ENCODE results near the gene CCDC33.

Gene CCDC33

DNA sequence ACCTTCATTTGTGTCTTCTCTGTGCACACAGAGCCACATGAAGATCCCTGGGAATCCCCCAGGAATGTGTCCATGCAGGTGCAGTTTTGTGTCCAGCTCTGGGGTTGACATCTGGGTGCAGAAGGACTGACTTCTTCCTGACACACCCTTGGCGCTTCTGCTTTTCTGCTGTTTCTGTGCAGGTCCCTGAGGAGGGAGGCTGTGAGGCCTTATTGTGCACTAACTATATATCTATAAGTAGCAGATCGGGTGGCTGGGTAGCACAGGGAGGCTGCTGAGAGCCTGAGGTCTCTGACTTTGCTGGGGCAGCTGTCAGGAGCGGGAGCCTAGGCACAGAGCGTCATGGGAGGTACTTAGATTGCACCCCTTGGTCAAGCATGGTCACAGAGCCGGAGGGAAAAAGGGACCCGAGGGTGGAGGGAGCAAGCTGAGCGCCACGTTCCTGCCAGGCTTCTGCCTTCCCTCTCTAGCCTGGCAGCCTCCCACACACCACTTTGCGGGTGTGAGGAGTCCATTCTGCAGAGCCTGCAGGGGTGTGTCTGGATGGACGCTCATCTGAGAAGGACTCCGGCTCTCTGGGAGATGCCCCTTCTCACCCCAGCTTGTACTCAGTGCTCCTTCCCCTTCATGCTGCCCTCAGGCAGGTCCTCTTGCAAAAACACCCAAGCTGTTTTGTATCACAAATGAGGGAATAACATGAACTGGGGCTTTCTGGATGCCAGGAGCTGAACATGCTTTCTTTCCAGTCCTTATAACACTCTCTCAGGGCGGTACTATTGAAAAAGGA, 23.9 kb downstream of the CCDC33 start:
- DNase-seq = no peak

- no peak for DNase-seq
Observed at GRCh38 chr15:74261041-74261440, 24.9 kb downstream of the CCDC33 start.

DNA sequence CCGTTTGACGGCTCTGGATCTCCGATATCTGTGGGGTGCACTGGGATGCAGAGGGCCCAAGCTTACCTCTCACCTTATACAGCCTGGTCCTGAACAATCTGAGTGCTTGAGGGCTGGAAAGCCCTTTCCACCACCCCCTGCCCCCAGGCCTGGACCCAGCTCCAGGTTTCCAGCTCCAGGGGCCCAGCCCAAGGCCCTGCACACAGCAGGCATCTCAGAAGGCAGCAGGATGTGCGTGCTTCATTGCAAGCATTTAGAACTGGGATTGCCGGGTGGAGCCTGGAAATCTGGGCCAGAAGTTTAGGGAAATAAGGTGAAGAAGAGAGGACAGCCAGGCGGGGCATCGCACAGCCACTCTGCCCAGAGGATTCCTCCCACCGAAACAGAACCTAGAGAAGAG, 25.6 kb downstream of the CCDC33 start:
- no peak for DNase-seq

- no peak for DNase-seq
Observed at GRCh38 chr15:74262151-74262550, 26.0 kb downstream of the CCDC33 start.

DNA sequence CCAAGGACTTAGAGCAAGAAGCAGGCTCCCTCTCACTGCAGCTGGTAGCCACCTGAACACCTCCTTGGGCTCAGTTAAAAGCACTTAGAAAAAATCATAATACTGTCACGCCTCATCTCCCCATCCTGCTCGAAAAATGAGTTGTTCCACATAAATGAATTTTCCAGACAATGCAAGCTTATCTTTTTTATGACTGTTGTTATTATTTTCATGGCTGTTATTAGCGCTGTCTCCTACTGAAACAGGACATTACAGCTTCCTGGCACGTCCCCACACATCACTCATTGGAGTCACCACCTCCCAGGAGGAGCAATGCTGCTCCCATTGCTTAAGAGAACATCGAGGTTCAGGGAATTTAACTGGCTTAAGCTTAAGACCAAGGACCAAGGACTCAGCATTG, 26.5 kb downstream of the CCDC33 start:
- no peak for DNase-seq

DNA sequence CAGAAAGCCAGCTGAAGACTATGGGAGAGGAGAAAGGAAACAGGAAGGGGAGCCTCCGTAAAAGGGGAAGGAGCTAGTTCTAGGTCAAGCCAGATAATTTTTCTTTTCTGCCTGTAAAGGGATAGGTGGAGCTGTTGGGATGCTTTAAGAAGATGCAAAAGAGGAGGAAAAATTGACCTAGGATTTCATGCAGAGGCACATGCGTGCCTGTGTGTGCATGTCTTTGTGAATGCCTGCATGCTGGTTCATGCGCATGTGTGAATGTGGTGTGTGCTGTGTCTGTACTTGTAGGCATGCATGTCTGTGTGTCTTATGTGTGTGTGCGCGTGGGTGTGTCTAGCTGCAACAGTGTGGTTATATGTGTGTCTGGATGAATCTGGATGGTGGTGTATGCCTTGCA, 27.3 kb downstream of the CCDC33 start:
- DNase-seq = no peak

GRCh38 chr15:74264081-74264501, 28.0 kb downstream of the CCDC33 start:
- DNase-seq = no peak

DNA sequence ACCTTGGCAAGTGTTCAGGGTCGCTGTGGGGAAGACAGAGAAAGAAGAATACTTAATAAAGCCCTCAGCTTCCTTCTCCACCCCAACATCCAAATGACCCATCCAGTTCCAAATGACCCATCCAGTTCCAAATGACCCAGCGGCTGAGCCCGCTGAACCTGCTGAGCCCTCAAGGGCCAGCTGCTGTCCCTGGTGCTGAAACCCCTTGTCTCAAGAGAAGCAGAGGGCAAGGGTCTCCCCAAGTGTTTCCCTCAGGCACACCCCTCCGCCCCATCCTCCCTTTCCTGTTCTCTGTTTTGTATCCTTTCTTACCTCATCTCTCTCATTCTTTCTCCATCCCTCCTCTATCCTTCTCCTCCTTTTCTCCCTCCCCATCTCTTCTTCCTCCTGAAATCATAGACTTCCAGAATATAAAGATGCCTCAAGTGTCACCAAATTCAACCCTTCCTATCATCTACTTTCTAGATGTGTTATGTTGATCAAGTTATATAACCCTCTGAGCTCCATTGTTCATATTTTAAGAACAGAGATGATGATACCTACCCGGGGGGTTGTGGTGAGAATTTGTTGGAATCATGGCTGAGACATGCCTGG, 29.0 kb downstream of the CCDC33 start:
- DNase-seq = no peak

DNA sequence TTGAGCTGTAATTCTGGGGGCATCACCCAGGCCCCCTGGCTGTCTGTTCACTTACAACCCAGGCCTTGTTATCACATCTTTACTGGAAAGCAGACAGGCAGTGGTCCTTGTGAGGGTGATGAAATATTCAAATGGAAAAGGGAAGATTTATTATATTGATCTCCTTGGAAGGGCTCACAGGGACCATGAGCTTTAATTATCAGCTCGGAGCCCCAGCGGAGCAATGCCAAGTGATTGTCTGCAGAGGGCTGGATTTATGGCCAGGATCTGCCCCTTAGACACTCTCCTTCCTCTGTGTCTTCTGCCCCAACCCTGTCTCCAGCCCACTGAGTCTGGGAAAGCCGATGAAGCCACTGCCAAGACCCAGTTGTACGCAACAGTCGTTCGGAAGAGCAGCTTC, 31.9 kb downstream of the CCDC33 start:
- no peak for DNase-seq

DNA sequence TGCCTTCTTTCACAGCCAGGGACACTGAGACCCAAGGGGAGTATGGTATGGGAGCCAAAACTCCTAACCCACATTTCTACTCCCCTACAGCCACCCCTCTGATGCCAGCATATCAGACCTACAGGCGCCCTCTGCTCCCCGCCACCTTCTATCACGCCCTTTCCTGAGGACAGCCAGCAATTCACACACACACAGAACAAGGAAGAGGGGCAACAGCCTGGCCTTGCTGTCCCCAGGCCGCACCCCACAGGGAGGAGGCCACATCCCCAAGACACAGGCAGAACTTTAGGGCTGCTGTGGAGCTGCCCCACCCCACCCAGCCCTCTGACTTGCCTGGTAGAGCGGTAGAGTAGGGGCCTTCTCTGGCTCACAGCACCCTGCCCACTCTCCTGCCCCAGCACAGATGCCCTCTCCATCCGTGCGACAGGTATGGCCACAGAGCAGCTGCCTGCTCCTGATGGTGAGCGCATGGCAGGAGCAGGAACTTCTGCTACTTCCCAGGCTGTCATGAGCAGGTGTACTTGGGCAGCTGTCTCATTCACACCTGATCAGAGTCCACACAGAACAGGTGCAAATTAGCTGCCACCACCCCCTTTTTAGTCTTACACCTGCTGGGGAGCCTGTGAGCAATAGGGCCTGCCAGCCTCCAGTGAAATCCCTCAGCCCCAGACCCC, 33.4 kb downstream of the CCDC33 start:
- no peak for DNase-seq

- DNase-seq = no peak
Observed at GRCh38 chr15:74270155-74270554, 34.0 kb downstream of the CCDC33 start.

GRCh38 chr15:74270854-74271520, 34.9 kb downstream of the CCDC33 start:
- DNase-seq = no peak

DNA sequence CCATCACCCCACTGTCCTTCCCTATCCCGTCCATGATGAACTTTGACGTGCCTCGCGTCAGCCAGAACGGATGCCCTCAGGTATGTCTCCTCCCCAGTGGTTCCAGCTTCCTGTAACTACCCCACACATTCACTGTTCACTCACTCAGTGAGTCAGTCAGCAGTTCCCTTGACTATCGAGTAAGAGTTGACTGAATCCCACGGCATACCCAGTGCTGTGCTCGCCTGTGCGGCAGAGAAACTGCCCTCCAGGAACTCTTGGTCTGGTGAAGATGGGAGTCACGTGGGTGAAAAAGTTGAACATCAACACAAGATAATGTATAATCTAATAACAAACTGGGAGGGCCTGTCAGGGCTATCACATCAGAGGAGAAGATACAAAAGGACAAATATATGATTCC, 36.7 kb downstream of the CCDC33 start:
- DNase-seq = no peak

GRCh38 chr15:74274470-74275038, 38.4 kb downstream of the CCDC33 start:
- DNase-seq = no peak

DNA sequence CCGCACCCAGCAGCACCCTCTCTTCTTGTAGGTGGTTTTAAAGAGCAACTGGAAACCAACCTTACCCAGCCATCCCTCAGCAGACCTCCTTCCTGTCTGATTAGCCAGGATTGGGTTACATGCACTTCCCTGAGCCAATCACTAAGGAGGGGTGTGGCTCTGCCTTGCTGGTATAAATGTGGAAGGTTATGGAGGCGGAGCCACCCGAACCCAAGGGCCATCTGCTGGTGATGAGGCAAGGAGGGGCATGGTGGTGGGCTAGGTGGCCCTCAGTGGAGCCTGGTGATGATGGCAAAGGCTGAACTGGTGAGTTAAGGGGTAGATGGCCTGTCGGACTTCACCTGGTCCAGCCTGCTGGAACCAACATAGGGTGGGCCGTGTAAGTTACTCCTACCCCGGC, 39.8 kb downstream of the CCDC33 start:
- no peak for DNase-seq

GRCh38 chr15:74276560-74276959, 40.4 kb downstream of the CCDC33 start:
- no peak for DNase-seq

DNA sequence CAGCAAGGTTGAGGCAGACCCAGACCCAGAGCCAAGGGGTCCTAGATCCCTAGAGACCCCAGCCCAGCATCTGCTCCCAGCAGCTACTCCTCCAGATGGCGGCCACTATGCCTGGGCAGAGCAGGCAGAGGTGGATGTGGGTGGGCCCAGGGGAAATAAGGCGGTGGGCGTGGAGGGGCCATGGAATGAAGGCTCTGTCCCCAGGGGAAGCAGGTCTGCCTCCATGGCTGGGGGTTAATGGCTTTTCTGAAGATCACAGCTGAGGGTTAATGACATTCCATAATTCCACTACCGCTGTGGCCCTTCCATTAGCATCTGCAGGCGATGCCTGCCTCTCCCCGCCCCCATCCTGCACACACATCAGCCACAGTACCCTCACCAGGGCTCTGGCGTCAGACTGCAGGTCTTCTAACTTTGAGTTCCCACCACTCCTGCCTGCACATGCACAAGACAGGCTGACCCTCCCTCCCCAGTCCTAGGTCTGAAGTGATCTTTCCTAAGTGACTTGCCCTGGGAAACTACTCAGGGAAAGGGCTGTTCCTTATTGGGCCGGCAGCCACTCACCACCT, 41.2 kb downstream of the CCDC33 start:
- no peak for DNase-seq

GRCh38 chr15:74278207-74278606, 42.1 kb downstream of the CCDC33 start:
- peak; percentile 13 for DNase-seq

GRCh38 chr15:74281147-74282133, 45.3 kb downstream of the CCDC33 start:
- no peak for DNase-seq

DNA sequence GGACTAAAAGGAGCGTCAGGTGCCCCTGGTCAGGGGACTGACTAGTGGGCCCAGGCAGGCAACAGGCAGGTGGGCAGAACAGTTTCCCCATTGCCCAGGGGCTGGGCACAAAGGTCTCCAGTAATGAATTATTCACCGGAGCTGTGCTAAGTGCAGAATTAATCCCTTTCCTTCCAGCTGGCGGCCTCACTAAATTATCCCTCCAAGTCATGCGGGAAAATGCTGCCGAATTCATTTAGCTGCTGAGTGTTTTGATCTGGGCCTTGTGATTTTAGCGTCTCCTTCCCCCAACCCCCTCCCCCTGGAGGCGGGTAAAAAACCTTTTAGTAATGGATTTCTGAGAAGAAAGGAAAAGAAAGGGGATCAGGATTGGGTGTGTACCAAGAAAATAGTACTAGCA, 47.2 kb downstream of the CCDC33 start:
- DNase-seq = peak; percentile 87

DNA sequence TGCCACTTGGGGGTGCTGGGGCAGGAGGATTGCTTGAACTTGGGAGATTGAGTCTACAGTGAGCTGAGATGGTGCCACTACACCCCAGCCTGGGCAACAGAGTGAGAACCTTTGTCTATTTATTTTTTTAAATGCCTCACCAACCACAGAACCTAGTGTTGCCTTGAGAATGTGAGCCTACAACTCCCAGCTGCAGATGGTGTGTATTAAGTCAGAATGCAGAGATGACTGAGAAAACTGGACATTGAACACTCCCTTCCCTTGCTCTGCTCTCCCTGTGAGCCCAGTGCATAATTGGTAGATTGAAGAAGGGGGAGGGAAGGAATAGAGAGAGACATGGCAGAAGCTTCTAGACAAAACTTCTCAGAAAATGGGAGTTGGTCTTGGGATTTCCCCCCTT, 53.5 kb downstream of the CCDC33 start:
- no peak for DNase-seq

- DNase-seq = no peak
Observed at GRCh38 chr15:74290645-74291044, 54.5 kb downstream of the CCDC33 start.

Data from NCI-H524 treated with DMSO at 0.1 percent for 48 hours (cell line).